ENCODE results near the gene SERPINB1. TPM values are rescaled to one million over a fixed set of nuclear protein-coding genes. Genes with fewer than 3 reads are reported as not detected.

Gene SERPINB1
- total and polyA plus RNA-seq, 9 of the 15 experiments (the other 6 are each of a cell fraction or from before 2014, with no cell fraction given), result 33.9 to 108 (median 63.8) TPM

GRCh38 chr6:2841264-2842138 lies at the start of gene SERPINB1 (continued):
- TF ChIP-seq FOSL1 (tag; conservative IDR thresholded peaks at IDR 0.05) (peak; percentile 75), FOXP4 (CRISPR knock-in tag; IDR thresholded peaks at IDR 0.05; ENCODE audit: borderline replicate concordance) (peak; percentile 67; the same call in 1 of the 2 replicates), NR2C1 (IDR thresholded peaks at IDR 0.05) (peak; percentile 39; the same call in 1 of the 2 replicates), NR2C1 (tag; IDR thresholded peaks at IDR 0.05) (peak; percentile 80; the same call in 1 of the 2 replicates), SP1 (CRISPR knock-in tag; IDR thresholded peaks at IDR 0.05) (peak; percentile 78), HDAC3 (IDR thresholded peaks at IDR 0.05; ENCODE audit: borderline replicate concordance, partially characterized antibody) (peak; percentile 25), GATA2 (CRISPR knock-in tag; IDR thresholded peaks at IDR 0.05) (peak; percentile 92), MNT (conservative IDR thresholded peaks at IDR 0.05) (peak; percentile 64 to 78; a peak in 3 of 4 replicates), TBP (optimal IDR thresholded peaks at IDR 0.05; ENCODE audit: low read depth, low read length) (peak; percentile 96), ZNF232 (CRISPR knock-in tag; IDR thresholded peaks at IDR 0.05) (no peak), GABPB1 (CRISPR knock-in tag; IDR thresholded peaks at IDR 0.05) (peak; percentile 94), ZBTB33 (CRISPR knock-in tag; IDR thresholded peaks at IDR 0.05) (peak; percentile 5; the same call in 1 of the 2 replicates), MLLT1 (IDR thresholded peaks at IDR 0.05) (peak in 1 of 2 experiments; percentile 31; a peak in 2 of 4 replicates), HDAC1 (IDR thresholded peaks at IDR 0.05) (peak in 1 of 2 experiments; percentile 54; a peak in 2 of 4 replicates), STAT6 (CRISPR knock-in tag; IDR thresholded peaks at IDR 0.05) (peak; percentile 19; the same call in 1 of the 2 replicates), PHF21A (IDR thresholded peaks at IDR 0.05; ENCODE audit: borderline replicate concordance, low read depth) (peak; percentile 43; the same call in 1 of the 2 replicates), SMARCA4 (IDR thresholded peaks at IDR 0.05) (peak; percentile 83)
